ENCODE results near the gene PKIB.
"Not testable (repeated sequence)": the region's sequence is repeated elsewhere in the genome, so short reads cannot be mapped to it uniquely, and the experiment has no call there.

PKIB gene

GRCh38 chr6:122712448-122713137 is 102.4 kb downstream of the PKIB start:
- peak in 1 of 2 donors; percentile 3 for DNase-seq

- peak; percentile 64 to 69 for DNase-seq
Observed at GRCh38 chr6:122713138-122713537, 102.9 kb downstream of the PKIB start.

GRCh38 chr6:122714059-122714458 is 103.9 kb downstream of the PKIB start:
- no peak for DNase-seq

GRCh38 chr6:122715725-122716124 is 105.5 kb downstream of the PKIB start:
- DNase-seq, result no peak

GRCh38 chr6:122717350-122717749 is 107.1 kb downstream of the PKIB start:
- DNase-seq, result peak; percentile 43 to 66

- DNase-seq, result no peak
Observed at GRCh38 chr6:122718616-122719015, 108.4 kb downstream of the PKIB start.

- peak in 1 of 2 donors; percentile 6 for DNase-seq
Observed at GRCh38 chr6:122719176-122719575, 109.0 kb downstream of the PKIB start.

GRCh38 chr6:122722746-122723145 is 112.5 kb downstream of the PKIB start:
- no peak for DNase-seq

GRCh38 chr6:122726649-122727048 is 116.4 kb downstream of the PKIB start:
- DNase-seq, result peak in 1 of 2 donors; percentile 52

- DNase-seq, result no peak
Observed at GRCh38 chr6:122727244-122727643, 117.0 kb downstream of the PKIB start.

GRCh38 chr6:122730334-122730733 is 120.1 kb downstream of the PKIB start:
- no peak for DNase-seq

GRCh38 chr6:122730775-122731386 is 120.7 kb downstream of the PKIB start:
- DNase-seq, result peak in 1 of 2 donors; percentile 70

GRCh38 chr6:122733259-122733658 is 123.1 kb downstream of the PKIB start:
- DNase-seq, result no peak

- DNase-seq, result no peak
Observed at GRCh38 chr6:122734529-122735395, 124.6 kb downstream of the PKIB start.

- DNase-seq, result no peak
Observed at GRCh38 chr6:122735582-122735981, 125.4 kb downstream of the PKIB start.

- DNase-seq, result no peak
Observed at GRCh38 chr6:122736163-122736562, 126.0 kb downstream of the PKIB start.

GRCh38 chr6:122736616-122737015 is 126.4 kb downstream of the PKIB start:
- DNase-seq, result no peak

- no peak for DNase-seq
Observed at GRCh38 chr6:122740091-122740490, 129.9 kb downstream of the PKIB start.

- DNase-seq, result no peak
Observed at GRCh38 chr6:122740936-122741335, 130.7 kb downstream of the PKIB start.

GRCh38 chr6:122744247-122744646 is 134.0 kb downstream of the PKIB start:
- DNase-seq, result peak in 1 of 2 donors; percentile 31

GRCh38 chr6:122744856-122745255 is 134.7 kb downstream of the PKIB start:
- DNase-seq, result not testable (repeated sequence)

GRCh38 chr6:122746688-122747087 is 136.5 kb downstream of the PKIB start:
- DNase-seq, result no peak

- DNase-seq, result peak; percentile 28 to 35
Observed at GRCh38 chr6:122747573-122747972, 137.4 kb downstream of the PKIB start.

- not testable (repeated sequence) for DNase-seq
Observed at GRCh38 chr6:122748945-122749344, 138.7 kb downstream of the PKIB start.
